HepG2 (cell line): ENCODE measurements around the gene AHSG. TPM values are rescaled to one million over a fixed set of nuclear protein-coding genes. Genes with fewer than 3 reads are reported as not detected.

Experiments used
- ATAC-seq: fragments of 200-7000 bp; cut with Tn5 transposase; 3 replicates; pipeline ENCODE4 v1.9.1; 2020; ENCODE audit warnings: mild to moderate bottlenecking, moderate library complexity
- BruUV-seq: library from RNA; stranded (reverse); fragments of 400-500 nt; replicated peaks from 2 replicates; lab custom pipeline; 2021; lab: Mats Ljungman, UMichigan
- CTCF ChIA-PET: fragments of 300-600 bp; formaldehyde crosslinking; extraction: SDS; loops from one replicate; lab custom pipeline; 2021; ENCODE audit warnings: low total read pairs, inconsistent platforms, low intra/inter-chr PET ratio; lab: Yijun Ruan, JAX
- POLR2A ChIA-PET: fragments of 350-600 bp; sonication (Branson Sonifier 250); formaldehyde crosslinking; loops from one replicate; lab custom pipeline; 2020; ENCODE audit warnings: antibody characterized with exemption, inconsistent platforms; lab: Yijun Ruan, JAX
- DNase-seq: peaks from one replicate; pipeline ENCODE4 v3.0.0-alpha.2; 2015; ENCODE audit warnings: low spot score
- FAIRE-seq: peaks from 3 replicates; lab custom pipeline; 2011; peaks lifted over from hg19 to GRCh38; lab: Jason Lieb, UNC
- H2AFZ ChIP-seq: one replicate; pipeline ENCODE4 v1.6.1; 2011; ENCODE audit warnings: low read length, inconsistent platforms
- H3K27ac ChIP-seq: fragments of 300-600 bp; 3 replicates; pipeline ENCODE4 v1.8.0; 2011; ENCODE audit warnings: mixed run types, mild to moderate bottlenecking, mixed read lengths, low read length, inconsistent platforms; ENCODE audit not compliant: insufficient read depth; ENCODE audit errors: extremely low read length
- H3K27me3 ChIP-seq, 2 experiments: fragments of 200-600 bp in 1 of 2; 2 replicates in 1 of 2; 3 replicates in 1 of 2; pipeline versions ENCODE4 v1.6.0 to v1.8.0; 2011; ENCODE audit warnings: low read length in 2 of 2, mild to moderate bottlenecking in 2 of 2, moderate library complexity in 2 of 2, inconsistent platforms in 1 of 2; ENCODE audit not compliant: insufficient read depth in 2 of 2, control insufficient read depth in 1 of 2
- H3K36me3 ChIP-seq, 2 experiments: fragments of 200-600 bp in 1 of 2; replicated peaks in 1 of 2; 2 replicates in 1 of 2; 3 replicates in 1 of 2; pipeline versions ENCODE4 v1.5.1 to v1.8.0; 2011; ENCODE audit warnings: low read length in 2 of 2, inconsistent platforms in 1 of 2; ENCODE audit not compliant: insufficient read depth in 2 of 2, control insufficient read depth in 1 of 2
- H3K4me1 ChIP-seq: 2 replicates; pipeline ENCODE4 v1.5.1; 2012; ENCODE audit warnings: low read length, inconsistent platforms; ENCODE audit not compliant: insufficient read depth
- H3K4me2 ChIP-seq: 2 replicates; pipeline ENCODE4 v1.6.0; 2011; ENCODE audit warnings: low read depth, low read length, inconsistent platforms
- H3K4me3 ChIP-seq, 3 experiments: fragments of 200-600 bp in 1 of 3; sonication (generic), shearing (Covaris generic) in 1 of 3; replicated peaks in 1 of 3; 2 replicates each; pipeline ENCODE4 v1.5.1; 2011 to 2016; ENCODE audit warnings: low read length in 3 of 3, inconsistent platforms in 2 of 3, low read depth in 2 of 3, mild to moderate bottlenecking in 2 of 3, control low read depth in 1 of 3, mixed read lengths in 1 of 3; ENCODE audit not compliant: insufficient read depth in 1 of 3
- H3K79me2 ChIP-seq: one replicate; pipeline ENCODE4 v1.6.1; 2011; ENCODE audit warnings: low read length, inconsistent platforms; ENCODE audit not compliant: insufficient read depth
- H3K9ac ChIP-seq: 2 replicates; pipeline ENCODE4 v1.6.0; 2011; ENCODE audit warnings: mild to moderate bottlenecking, low read depth, low read length, inconsistent platforms; ENCODE audit not compliant: insufficient read depth
- H3K9me3 ChIP-seq: 2 replicates; pipeline ENCODE4 v1.5.1; 2012; ENCODE audit warnings: mild to moderate bottlenecking, low read length
- H4K20me1 ChIP-seq: 2 replicates; pipeline ENCODE4 v1.6.0; 2011; ENCODE audit warnings: inconsistent platforms, mild to moderate bottlenecking, low read length, moderate library complexity; ENCODE audit not compliant: insufficient read depth
- FOSL2 ChIP-seq: sonication (generic); formaldehyde crosslinking; IDR thresholded peaks from 2 replicates; pipeline ENCODE4 v1.4.0; 2020; ENCODE audit warnings: missing genetic modification reagents
- KDM4B ChIP-seq: sonication (generic); formaldehyde crosslinking; IDR thresholded peaks from 2 replicates; pipeline ENCODE4 v1.4.0; 2020; ENCODE audit warnings: missing genetic modification reagents
- MYNN ChIP-seq: sonication (generic); formaldehyde crosslinking; IDR thresholded peaks from 2 replicates; pipeline ENCODE4 v1.4.0; 2020; ENCODE audit warnings: mild to moderate bottlenecking, low read depth, missing genetic modification reagents
- SALL1 ChIP-seq: sonication (generic); formaldehyde crosslinking; IDR thresholded peaks from 2 replicates; pipeline ENCODE4 v1.8.0; 2022; ENCODE audit warnings: mild to moderate bottlenecking, missing genetic modification reagents
- SATB2 ChIP-seq: sonication (generic); formaldehyde crosslinking; IDR thresholded peaks from 2 replicates; pipeline ENCODE4 v1.5.0; 2020; ENCODE audit warnings: missing genetic modification reagents
- ZFYVE20 ChIP-seq: sonication (generic); formaldehyde crosslinking; IDR thresholded peaks from 2 replicates; pipeline ENCODE4 v1.8.0; 2023; ENCODE audit warnings: low read depth, mild to moderate bottlenecking, moderate library complexity, missing genetic modification reagents, borderline replicate concordance
- ZNF7 ChIP-seq: IDR thresholded peaks from 2 replicates; pipeline ENCODE4 v1.6.1; 2016; ENCODE audit warnings: missing biosample characterization, missing genetic modification reagents
- WGBS: methylation state at CpG from one replicate; pipeline ENCODE4 v1.1.6; 2017; ENCODE audit warnings: low lambda C conversion rate; 5-methylcytosine and 5-hydroxymethylcytosine counted together
- in situ Hi-C: cut with HindIII; loops from 2 replicates; pipeline ENCODE4 v1.10.0; 2017; ENCODE audit warnings: low pct_unique_long_range_greater_than_20kb; ENCODE audit not compliant: extremely low pct_ligation_motif_present
- intact Hi-C: fragments of 100-400 bp; cut with micrococcal nuclease; formaldehyde crosslinking; loops from one replicate; pipeline ENCODE4 v1.10.0; 2022; ENCODE audit not compliant: unreplicated experiment
- polyA plus RNA-seq, 8 experiments: library from polyadenylated mRNA; depleted of rRNA in 3 of 8; stranded (reverse) in 7 of 8; unstranded in 1 of 8; fragments of >200 nt; fragmentation: Illumina TruSeq in 4 of 8; extraction: Trizol in 4 of 8; gene quantifications; 2 replicates each; pipeline versions ENCODE4 v1.2.1 to v1.2.3, GENCODE V29; 2011 to 2016; ENCODE audit warnings: low read depth in 4 of 8, missing spikeins in 1 of 8, mixed read lengths in 1 of 8; ENCODE audit not compliant: insufficient read depth in 1 of 8
- total RNA-seq, 5 experiments: library from RNA; depleted of rRNA; stranded (reverse); fragments of >200 nt; fragmentation: Illumina TruSeq; extraction: Trizol; gene quantifications; 2 replicates each; pipeline ENCODE4 v1.2.3, GENCODE V29; 2016; ENCODE audit warnings: low read depth in 1 of 5
- TF ChIP-seq, protein P1 (sequence below): sonication (generic); formaldehyde crosslinking; IDR thresholded peaks from 2 replicates; pipeline ENCODE4 v1.5.0; 2020; ENCODE audit warnings: missing genetic modification reagents

The AHSG gene
- total and polyA plus RNA-seq, 2 of the 13 experiments (the other 11 are each of a cell fraction or from before 2014, with no cell fraction given): 2,043 to 19,152 TPM

GRCh38 chr3:186636536-186636935 is 23.7 kb downstream of the AHSG start (continued):
- TF ChIP-seq ZFYVE20 (CRISPR knock-in tag) (no peak), FOSL2 (CRISPR knock-in tag) (no peak), KDM4B (CRISPR knock-in tag) (no peak), MYNN (no peak), ZNF7 (CRISPR knock-in tag) (no peak)
- TF ChIP-seq, protein P1, sequence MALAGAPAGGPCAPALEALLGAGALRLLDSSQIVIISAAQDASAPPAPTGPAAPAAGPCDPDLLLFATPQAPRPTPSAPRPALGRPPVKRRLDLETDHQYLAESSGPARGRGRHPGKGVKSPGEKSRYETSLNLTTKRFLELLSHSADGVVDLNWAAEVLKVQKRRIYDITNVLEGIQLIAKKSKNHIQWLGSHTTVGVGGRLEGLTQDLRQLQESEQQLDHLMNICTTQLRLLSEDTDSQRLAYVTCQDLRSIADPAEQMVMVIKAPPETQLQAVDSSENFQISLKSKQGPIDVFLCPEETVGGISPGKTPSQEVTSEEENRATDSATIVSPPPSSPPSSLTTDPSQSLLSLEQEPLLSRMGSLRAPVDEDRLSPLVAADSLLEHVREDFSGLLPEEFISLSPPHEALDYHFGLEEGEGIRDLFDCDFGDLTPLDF (CRISPR knock-in tag): no peak

- POLR2A ChIA-PET: no interaction called here
- DNase-seq: no peak
- ATAC-seq: peak; percentile 37; the same call in 2 of the 3 replicates
- in situ Hi-C loops (no loop called here), intact Hi-C loops (no loop called here)
- no peaks in the 10 kb centered on the region for H3K27me3 ChIP-seq
- BruUV-seq: no TSS peak
- WGBS: 57% methylated on average over 2 of the region's 3 CpGs
- no peaks in the 10 kb centered on the region for H3K79me2 ChIP-seq
- no peak overlapping the region for H3K4me2 ChIP-seq
- CTCF ChIA-PET: no interaction called here
- no peak overlapping the region for H2AFZ ChIP-seq
- no peaks in the 10 kb centered on the region for H4K20me1 ChIP-seq
- H3K4me3 ChIP-seq: no peak overlapping the region
- H3K27ac ChIP-seq: no peak overlapping the region
- no peak overlapping the region for H3K9ac ChIP-seq
- H3K36me3 ChIP-seq: no peaks in the 10 kb centered on the region
- H3K4me1 ChIP-seq: peaks cover 42% of the 10 kb centered on the region
- no peaks in the 10 kb centered on the region for H3K9me3 ChIP-seq
- no peak for FAIRE-seq
- TF ChIP-seq SATB2 (CRISPR knock-in tag) (no peak), SALL1 (CRISPR knock-in tag) (peak; percentile 12; the same call in 1 of the 2 replicates)
These were observed 24.8 kb downstream of the AHSG start for GRCh38 chr3:186637686-186638085.
